Islet precursor cell (in vitro differentiated cells): ENCODE data around the gene TRMT61B.

Source experiments
- DNase-seq: peaks from one replicate; pipeline ENCODE4 v3.0.0-alpha.2; 2018

TRMT61B gene

DNA sequence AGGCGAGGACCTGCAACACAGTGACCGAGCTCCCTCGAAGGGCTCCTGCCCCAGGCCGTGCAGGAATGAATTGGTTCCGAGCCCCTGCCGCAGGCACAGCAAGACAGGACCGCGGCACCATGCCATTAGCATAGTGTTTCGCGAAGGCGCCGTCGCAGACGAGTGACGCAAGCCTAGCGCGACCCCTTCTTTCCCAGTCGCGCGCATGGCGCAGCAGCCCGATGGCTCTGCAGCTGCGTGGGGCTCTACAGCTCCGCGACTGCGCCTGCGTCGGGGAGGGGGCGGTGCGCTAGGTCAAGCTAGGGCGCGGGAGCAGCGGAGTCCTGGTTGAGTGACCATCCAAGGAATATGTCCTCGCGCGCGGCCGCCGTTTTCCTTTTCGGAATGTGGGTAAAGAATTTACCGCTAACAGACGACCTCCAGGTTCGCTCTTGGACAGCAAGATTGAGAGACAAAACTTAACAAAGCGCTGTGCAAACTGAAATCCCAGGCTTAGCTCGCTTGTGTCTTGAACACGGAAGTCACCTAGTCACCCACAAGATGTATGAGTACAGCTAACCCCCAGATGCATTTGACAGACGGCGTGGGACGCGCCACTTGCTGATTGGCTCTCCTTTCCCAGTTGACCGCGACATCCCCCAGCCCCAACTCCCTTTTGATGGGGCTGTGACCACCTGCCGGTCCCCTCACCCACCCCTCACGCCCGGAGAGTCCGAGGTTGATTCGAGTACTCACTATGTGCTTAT, at the start of gene TRMT61B:
Gene TRMT61B (minus strand): TSS at position 164 of the 746 bp plus-strand sequence. CDS start 32 bp downstream, at position 132.
- peak; percentile 99 for DNase-seq

- no peak for DNase-seq
These were observed 45.8 kb upstream of the TRMT61B start for GRCh38 chr2:28915939-28916338.

GRCh38 chr2:28909655-28910353, 39.7 kb upstream of the TRMT61B start:
- no peak for DNase-seq

GRCh38 chr2:28908172-28908571, 38.1 kb upstream of the TRMT61B start:
- DNase-seq = no peak

GRCh38 chr2:28906821-28907220, 36.7 kb upstream of the TRMT61B start:
- no peak for DNase-seq

DNA sequence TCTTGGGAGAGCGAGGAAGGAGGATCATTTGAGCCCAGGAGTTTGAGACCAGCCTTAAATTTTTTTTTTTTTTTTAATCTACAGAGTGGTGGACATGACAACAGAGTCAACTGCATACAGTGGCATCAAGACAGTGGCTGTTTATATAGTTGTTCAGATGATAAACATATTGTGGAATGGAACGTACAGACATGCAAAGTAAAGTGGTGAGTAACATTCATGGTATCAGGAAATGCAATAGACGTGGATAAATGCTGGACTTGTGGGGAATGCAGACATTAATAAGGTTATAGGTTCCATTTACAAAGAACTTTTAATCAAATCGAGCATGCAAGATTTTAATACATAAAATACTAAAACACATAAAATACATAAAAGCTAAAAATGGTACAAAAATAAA, 36.3 kb upstream of the TRMT61B start:
- DNase-seq = no peak

DNA sequence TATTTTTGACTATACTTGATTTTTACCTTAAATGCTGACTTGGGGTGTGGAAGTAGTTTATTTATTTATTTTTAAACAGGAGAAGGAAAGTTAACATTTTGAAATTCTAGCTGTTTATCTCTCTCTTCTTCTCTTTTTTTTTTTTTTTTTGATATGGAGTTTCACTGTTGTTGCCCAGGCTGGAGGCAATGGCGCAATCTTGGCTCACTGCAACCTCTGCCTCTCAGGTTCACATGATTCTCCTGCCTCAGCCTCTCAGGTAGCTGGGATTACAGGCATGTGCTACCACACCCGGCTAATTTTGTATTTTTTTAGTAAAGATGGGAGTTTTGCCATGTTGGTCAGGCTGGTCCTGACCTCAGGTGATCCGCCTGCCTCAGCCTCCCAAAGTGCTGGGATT, 35.4 kb upstream of the TRMT61B start:
- DNase-seq = no peak

GRCh38 chr2:28904802-28905457, 34.8 kb upstream of the TRMT61B start:
- DNase-seq = no peak

DNA sequence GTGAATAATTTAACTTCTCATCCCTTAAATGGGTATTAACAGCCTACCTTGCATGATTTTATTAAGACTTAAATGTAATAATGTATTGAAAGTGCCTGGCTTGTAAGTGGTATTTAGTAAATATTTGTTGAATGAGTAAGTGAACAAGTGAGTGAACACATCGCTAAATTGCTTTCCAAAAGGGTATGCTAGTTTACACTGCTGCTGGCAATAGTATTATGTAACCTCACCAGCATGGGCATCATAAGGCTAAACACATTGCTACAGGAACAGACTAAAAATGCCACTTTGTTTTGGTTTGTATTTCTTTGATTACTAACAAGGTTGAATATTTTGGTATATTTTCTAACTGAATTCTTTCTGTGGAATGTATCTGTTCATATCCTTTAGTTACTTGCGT, 34.2 kb upstream of the TRMT61B start:
- no peak for DNase-seq

- no peak for DNase-seq
These were observed 32.5 kb upstream of the TRMT61B start for GRCh38 chr2:28902584-28902983.

GRCh38 chr2:28901841-28902240, 31.7 kb upstream of the TRMT61B start:
- DNase-seq = no peak

DNA sequence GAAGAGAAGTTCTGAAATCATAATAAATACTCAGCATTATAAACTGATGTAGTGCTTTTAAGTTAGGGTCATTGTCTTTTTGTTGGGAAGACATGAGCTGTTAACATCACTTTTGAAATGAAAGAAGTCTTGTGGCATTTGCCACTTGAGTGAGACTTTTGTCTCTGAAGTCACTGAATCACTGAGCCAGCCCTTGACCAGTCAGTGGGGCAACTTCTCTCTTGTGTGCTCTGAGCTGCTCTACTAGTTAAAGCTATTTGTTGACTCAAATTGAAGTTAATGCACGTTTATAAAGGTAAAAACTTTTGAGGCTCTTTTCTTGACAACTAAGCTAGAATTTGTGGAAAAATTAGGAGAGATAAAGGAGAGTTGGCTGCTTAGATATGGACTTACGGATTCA, 31.1 kb upstream of the TRMT61B start:
- DNase-seq = no peak

DNA sequence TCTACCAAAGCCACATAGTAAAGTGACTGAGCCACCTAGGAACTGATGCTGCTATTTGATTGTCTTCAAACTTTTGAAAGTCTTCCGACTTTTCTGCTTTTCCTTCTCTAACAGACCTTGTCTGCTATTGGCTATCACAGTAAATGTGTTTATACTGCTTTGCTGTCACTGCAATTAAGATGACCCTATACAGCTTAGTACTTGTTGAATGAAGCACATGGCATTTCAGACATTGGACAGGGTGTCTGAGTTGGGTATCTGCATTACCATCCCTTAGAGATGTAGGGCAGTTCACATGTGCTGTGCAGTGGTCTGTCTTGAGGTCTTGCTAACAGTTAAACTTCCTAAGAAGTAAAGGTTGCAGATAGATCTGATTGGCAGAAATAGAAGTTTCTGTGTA, 27.9 kb upstream of the TRMT61B start:
- DNase-seq = no peak

GRCh38 chr2:28896906-28897305, 26.8 kb upstream of the TRMT61B start:
- DNase-seq = no peak

DNA sequence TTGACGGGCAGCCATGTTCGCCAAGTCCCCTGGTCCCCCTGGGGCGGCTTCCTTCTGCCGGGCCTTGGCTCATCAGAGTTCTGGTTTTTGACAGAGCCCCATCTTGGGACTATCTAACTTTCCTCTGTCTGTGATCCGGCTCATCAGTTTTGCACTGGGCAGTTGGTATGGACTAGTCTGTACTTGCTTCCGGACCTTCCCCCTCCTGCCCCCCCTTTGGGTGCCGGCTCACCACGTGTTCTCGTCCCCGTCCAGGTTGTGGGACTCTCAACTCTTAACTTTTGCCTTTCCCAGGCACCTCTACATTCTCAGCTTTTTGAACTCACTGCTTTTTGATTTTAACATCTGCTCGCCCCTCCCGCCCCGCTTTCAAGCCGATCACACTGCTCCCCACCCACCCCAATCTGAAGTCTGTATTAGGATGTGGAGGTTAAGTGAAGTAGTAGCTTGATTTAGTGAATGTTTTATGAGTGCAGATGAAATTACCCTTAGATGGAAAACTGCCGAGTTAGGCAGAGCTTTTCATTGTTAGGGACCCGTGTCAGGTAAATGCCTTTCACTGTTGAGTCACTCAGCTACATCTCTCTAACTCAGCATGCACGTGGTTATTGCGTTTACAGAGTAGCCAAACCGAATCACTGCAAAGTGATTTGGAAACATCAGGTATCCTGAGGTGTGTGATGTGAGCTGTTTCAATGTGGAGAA, 25.2 kb upstream of the TRMT61B start:
- peak; percentile 60 for DNase-seq

- DNase-seq = peak; percentile 99
These were observed 24.5 kb upstream of the TRMT61B start, which contains the start of gene WDR43 for GRCh38 chr2:28894470-28895188. TSS of gene WDR43 (plus strand) at chr2:28894667. CDS start at chr2:28894699, 32 bp downstream.

DNA sequence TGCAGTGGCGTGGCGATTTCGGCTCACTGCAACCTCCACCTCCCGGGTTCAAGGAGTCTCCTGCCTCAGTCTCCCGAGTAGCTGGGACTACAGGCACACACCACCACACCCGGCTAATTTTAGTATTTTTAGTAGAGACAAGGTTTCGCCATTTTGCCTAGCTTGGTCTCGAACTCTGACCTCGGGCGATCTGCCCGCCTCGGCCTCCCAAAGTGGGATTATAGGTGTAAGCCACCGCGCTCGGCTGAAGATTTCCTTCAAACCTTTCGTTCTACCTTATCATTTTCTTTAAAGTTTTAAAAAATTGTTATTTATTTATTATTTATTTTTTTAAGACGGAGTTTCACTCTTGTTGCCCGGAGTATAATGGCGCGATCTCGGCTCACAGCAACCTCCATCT, 23.4 kb upstream of the TRMT61B start:
- DNase-seq = no peak

DNA sequence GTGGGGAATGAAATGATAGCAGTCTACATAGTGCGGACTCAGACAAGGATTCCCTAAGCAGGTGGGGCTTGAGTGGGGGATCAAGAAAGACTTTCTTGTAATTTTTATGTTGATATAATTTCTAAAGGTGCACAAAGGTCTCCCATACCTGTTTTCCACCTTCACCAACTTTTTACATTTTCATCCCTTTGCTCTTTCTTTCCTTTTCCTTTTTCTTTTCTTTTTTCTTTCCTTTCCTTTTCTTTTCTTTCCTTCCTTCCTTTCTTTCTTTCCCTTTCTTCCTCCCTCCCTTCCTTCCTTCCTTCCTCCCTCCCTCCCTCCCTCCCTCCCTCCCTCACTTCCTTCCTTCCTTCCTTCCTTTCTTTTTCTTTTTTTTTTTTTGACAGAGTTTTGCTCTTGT, 10.1 kb upstream of the TRMT61B start:
- DNase-seq = no peak

- DNase-seq = no peak
These were observed 1.5 kb upstream of the TRMT61B start for GRCh38 chr2:28871620-28872019.

DNA sequence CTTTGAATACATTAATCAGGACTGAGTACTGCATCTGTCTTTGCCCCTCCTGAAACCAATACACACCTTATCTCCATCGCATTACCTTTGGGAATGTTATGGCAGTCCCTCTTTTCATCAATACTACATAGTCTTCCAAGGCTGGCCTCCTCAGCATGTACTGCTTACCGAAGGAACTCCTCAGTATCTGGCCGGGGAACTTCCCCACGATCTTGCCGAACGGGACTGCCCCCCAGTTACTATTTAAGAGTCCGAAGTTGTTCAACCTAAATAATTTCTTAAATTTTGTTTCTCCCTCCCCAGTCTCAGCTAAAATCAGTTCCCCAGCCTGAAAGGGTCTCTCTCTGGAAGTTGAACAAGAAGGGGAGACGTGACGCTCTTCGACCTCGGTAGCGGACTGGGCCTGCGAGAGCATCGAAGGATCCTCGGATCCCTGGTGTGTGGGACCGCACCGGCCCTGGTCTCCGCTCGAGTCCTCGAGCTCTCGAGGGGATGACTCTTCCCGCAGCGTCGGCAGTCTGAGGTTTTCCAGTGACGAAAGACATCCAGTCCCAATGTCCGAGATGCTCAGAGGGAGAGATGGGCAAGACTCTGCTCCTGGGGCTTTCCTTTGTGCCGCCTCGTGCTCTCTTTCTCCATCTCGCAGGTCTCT, 489 bp downstream of the TRMT61B start:
- no peak for DNase-seq

- DNase-seq = no peak
These were observed 1.5 kb downstream of the TRMT61B start for GRCh38 chr2:28868611-28869010.

GRCh38 chr2:28855977-28856376, 14.1 kb downstream of the TRMT61B start:
- DNase-seq = no peak
